HEK293 (cell line): ENCODE measurements around the gene SPRY4.

ENCODE experiments used
- KLF9 ChIP-seq: fragments of 450-650 bp; formaldehyde crosslinking; IDR thresholded peaks from 2 replicates; pipeline ENCODE4 v1.5.1; 2016; ENCODE audit warnings: missing biosample characterization, missing genetic modification characterization, low read depth
- MYNN ChIP-seq: fragments of 450-650 bp; formaldehyde crosslinking; IDR thresholded peaks from 2 replicates; pipeline ENCODE4 v1.5.1; 2016; ENCODE audit warnings: missing biosample characterization, missing genetic modification characterization, borderline replicate concordance
- TCF7L2 ChIP-seq: IDR thresholded peaks from 2 replicates; pipeline ENCODE4 v1.6.1; 2011; ENCODE audit warnings: low read depth, mild to moderate bottlenecking, inconsistent platforms, low read length, moderate library complexity, borderline replicate concordance
- YY1 ChIP-seq: fragments of 450-650 bp; formaldehyde crosslinking; IDR thresholded peaks from 2 replicates; pipeline ENCODE4 v1.5.1; 2018; ENCODE audit warnings: missing biosample characterization, missing genetic modification characterization
- ZNF19 ChIP-seq: fragments of 450-650 bp; formaldehyde crosslinking; IDR thresholded peaks from 2 replicates; pipeline ENCODE4; 2016; ENCODE audit warnings: missing biosample characterization, missing genetic modification characterization, low read depth
- ZNF248 ChIP-seq: fragments of 450-650 bp; formaldehyde crosslinking; IDR thresholded peaks from 2 replicates; pipeline ENCODE4 v1.5.1; 2017; ENCODE audit warnings: missing biosample characterization, missing genetic modification characterization
- ZNF274 ChIP-seq, 2 experiments: fragments of 200-500 bp in 1 of 2; fragments of 450-650 bp in 1 of 2; sonication (Bioruptor generic) in 1 of 2; formaldehyde crosslinking in 1 of 2; IDR thresholded peaks; 2 replicates each; pipeline versions ENCODE4 v1.5.1 to v1.6.1; 2014 to 2016; ENCODE audit warnings: borderline replicate concordance in 1 of 2, inconsistent platforms in 1 of 2, low read length in 1 of 2, missing biosample characterization in 1 of 2, missing genetic modification characterization in 1 of 2
- ZNF416 ChIP-seq: fragments of 450-650 bp; formaldehyde crosslinking; IDR thresholded peaks from 2 replicates; pipeline ENCODE4 v1.5.1; 2016; ENCODE audit warnings: missing biosample characterization, missing genetic modification characterization
- ZNF510 ChIP-seq: fragments of 450-650 bp; formaldehyde crosslinking; IDR thresholded peaks from 2 replicates; pipeline ENCODE4 v1.5.1; 2018; ENCODE audit warnings: mild to moderate bottlenecking, missing genetic modification characterization, missing biosample characterization; ENCODE audit not compliant: insufficient replicate concordance
- ZNF621 ChIP-seq: fragments of 450-650 bp; formaldehyde crosslinking; IDR thresholded peaks from 2 replicates; pipeline ENCODE4 v1.5.1; 2017; ENCODE audit warnings: missing biosample characterization, missing genetic modification characterization
- TF ChIP-seq, protein P1 (sequence below): fragments of 450-650 bp; formaldehyde crosslinking; IDR thresholded peaks from 2 replicates; pipeline ENCODE4 v1.5.1; 2016; ENCODE audit warnings: missing biosample characterization, missing genetic modification characterization

DNA sequence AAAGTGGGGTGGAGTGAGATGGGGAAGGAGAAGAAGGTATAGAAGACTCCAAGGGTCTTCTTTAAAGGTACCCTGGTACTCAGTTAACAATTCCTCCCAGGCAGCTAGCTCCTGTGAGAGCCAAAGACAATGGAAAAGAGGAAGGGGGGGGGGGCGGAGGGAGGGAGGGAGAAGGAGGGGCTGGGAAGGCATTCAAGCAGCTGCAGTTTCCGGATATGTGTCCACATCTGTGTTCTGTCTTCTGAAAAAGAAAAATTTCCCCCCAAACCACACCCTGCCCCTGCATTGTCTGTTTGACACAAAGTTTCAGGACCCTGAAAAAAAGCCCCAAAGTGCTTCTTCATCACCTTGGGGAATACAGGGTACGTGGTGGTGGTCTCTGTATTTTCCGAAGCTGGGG is 11.1 kb downstream of the SPRY4 start:
- no peak for TF ChIP-seq ZNF19 (tag by site-specific recombination)
- TF ChIP-seq TCF7L2: no peak
- no peak for TF ChIP-seq ZNF248 (tag by site-specific recombination)
- TF ChIP-seq ZNF274 (IDR thresholded peaks at IDR 0.05; ENCODE audit: low read length): no peak
- no peak for TF ChIP-seq ZNF274 (tag by site-specific recombination; IDR thresholded peaks at IDR 0.05; ENCODE audit: borderline replicate concordance)
- no peak for TF ChIP-seq ZNF510
- no peak for TF ChIP-seq KLF9
- TF ChIP-seq ZNF416 (tag by site-specific recombination): no peak
- TF ChIP-seq, protein P1, sequence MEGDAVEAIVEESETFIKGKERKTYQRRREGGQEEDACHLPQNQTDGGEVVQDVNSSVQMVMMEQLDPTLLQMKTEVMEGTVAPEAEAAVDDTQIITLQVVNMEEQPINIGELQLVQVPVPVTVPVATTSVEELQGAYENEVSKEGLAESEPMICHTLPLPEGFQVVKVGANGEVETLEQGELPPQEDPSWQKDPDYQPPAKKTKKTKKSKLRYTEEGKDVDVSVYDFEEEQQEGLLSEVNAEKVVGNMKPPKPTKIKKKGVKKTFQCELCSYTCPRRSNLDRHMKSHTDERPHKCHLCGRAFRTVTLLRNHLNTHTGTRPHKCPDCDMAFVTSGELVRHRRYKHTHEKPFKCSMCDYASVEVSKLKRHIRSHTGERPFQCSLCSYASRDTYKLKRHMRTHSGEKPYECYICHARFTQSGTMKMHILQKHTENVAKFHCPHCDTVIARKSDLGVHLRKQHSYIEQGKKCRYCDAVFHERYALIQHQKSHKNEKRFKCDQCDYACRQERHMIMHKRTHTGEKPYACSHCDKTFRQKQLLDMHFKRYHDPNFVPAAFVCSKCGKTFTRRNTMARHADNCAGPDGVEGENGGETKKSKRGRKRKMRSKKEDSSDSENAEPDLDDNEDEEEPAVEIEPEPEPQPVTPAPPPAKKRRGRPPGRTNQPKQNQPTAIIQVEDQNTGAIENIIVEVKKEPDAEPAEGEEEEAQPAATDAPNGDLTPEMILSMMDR: no peak
- TF ChIP-seq ZNF621: no peak
- no peak for TF ChIP-seq YY1 (tag by site-specific recombination)
- TF ChIP-seq MYNN (tag by site-specific recombination): no peak
